PFSK-1 (cell line): ENCODE measurements around the gene TUBA3C.

Experiments used
- POLR2AphosphoS5 ChIP-seq: IDR thresholded peaks from 2 replicates; pipeline ENCODE4 v1.6.1; 2012; ENCODE audit warnings: low read depth, mild to moderate bottlenecking, control low read depth, low read length, moderate library complexity
- SIN3A ChIP-seq: IDR thresholded peaks from 2 replicates; pipeline ENCODE4 v1.6.1; 2012; ENCODE audit warnings: mild to moderate bottlenecking, low read length, moderate library complexity, borderline replicate concordance; ENCODE audit not compliant: insufficient read depth
- TAF1 ChIP-seq: IDR thresholded peaks from 2 replicates; pipeline ENCODE4 v1.6.1; 2012; ENCODE audit warnings: low read length, control low read depth, borderline replicate concordance; ENCODE audit not compliant: insufficient read depth

- no peak for TF ChIP-seq POLR2AphosphoS5
- no peak for TF ChIP-seq SIN3A
- no peak for TF ChIP-seq TAF1
Observed at GRCh38 chr13:19152403-19152802, 29.2 kb downstream of the TUBA3C start.
